Kidney (tissue), 14 donors: Measurements from ENCODE around the gene TMEM35B. TPM values are rescaled to one million over a fixed set of nuclear protein-coding genes. Genes with fewer than 3 reads are reported as not detected.

Experiments used
- DNase-seq, 5 donors: peaks; one replicate each; pipeline ENCODE4 v3.0.0-alpha.2; 2013 to 2020
- FAIRE-seq: peaks from 2 replicates; lab custom pipeline; 2012; peaks lifted over from hg19 to GRCh38; lab: Jason Lieb, UNC
- H3K27ac ChIP-seq, 2 donors: one replicate each; pipeline ENCODE4 v1.7.0; 2013; ENCODE audit warnings: low read depth in 2 of 2, low read length in 2 of 2, inconsistent platforms in 1 of 2
- H3K27me3 ChIP-seq: one replicate; pipeline ENCODE4 v1.7.1; 2013; ENCODE audit warnings: low read length, inconsistent platforms; ENCODE audit not compliant: control insufficient read depth, insufficient read depth
- H3K36me3 ChIP-seq, 3 donors: one replicate each; pipeline versions ENCODE4 v1.7.0 to v1.7.1; 2013; ENCODE audit warnings: low read length in 3 of 3, control low read depth in 1 of 3, inconsistent platforms in 1 of 3; ENCODE audit not compliant: insufficient read depth in 3 of 3, control insufficient read depth in 2 of 3
- H3K4me1 ChIP-seq, 3 donors: one replicate each; pipeline versions ENCODE4 v1.7.0 to v1.7.1; 2013; ENCODE audit warnings: low read length in 3 of 3, inconsistent platforms in 1 of 3, low read depth in 1 of 3; ENCODE audit not compliant: control insufficient read depth in 2 of 3, insufficient read depth in 2 of 3
- H3K4me3 ChIP-seq, 3 donors: one replicate each; pipeline versions ENCODE4 v1.7.0 to v1.8.1; 2013; ENCODE audit warnings: low read length in 3 of 3, control low read depth in 1 of 3, inconsistent platforms in 1 of 3
- H3K9ac ChIP-seq, 3 donors: one replicate each; pipeline versions ENCODE4 v1.7.0 to v1.7.1; 2013; ENCODE audit warnings: low read length in 3 of 3, control low read depth in 1 of 3, inconsistent platforms in 1 of 3
- H3K9me3 ChIP-seq, 3 donors: one replicate each; pipeline versions ENCODE4 v1.7.0 to v1.7.1; 2013; ENCODE audit warnings: low read length in 3 of 3, control low read depth in 1 of 3, inconsistent platforms in 1 of 3; ENCODE audit not compliant: control insufficient read depth in 2 of 3, insufficient read depth in 1 of 3
- CTCF ChIP-seq: IDR thresholded peaks from 3 replicates; pipeline ENCODE4 v1.5.1; 2012; ENCODE audit warnings: mild to moderate bottlenecking, moderate library complexity, borderline replicate concordance; ENCODE audit not compliant: insufficient read depth; ENCODE audit errors: extremely low read depth
- intact Hi-C: fragments of 100-400 bp; cut with DNase I; formaldehyde crosslinking; loops from one replicate; pipeline ENCODE4 v1.11.1; 2022
- polyA plus RNA-seq: library from polyadenylated mRNA; stranded (reverse); fragments of 350-450 nt; fragmentation: Illumina TruSeq; extraction: RNeasy Lipid Tissue Mini Kit (QIAGEN cat#74804); gene quantifications from one replicate; pipeline ENCODE4 v1.2.3, GENCODE V29; 2014; ENCODE audit warnings: low read depth, low replicate concordance; ENCODE audit not compliant: insufficient read depth
- total RNA-seq: library from RNA; stranded (reverse); fragmentation: NEBNext Ultra II Directional; extraction: Animal tissue kit (Norgen Biotek cat#: 25700); gene quantifications from one replicate; pipeline ENCODE4 v1.2.1, GENCODE V29; 2021
- donor health status: control.
- donor health status: control.
- donor health status: control.
- donor health status: control.
- donor health status: control.
- donor health status: DM: yes; HTN: yes; CAD: no.
- donor health status: Normal renal cell carcinoma (clear cell type).

Gene TMEM35B
- total and polyA plus RNA-seq, 2 donors from 2014 or later: 44.2 to 48.3 TPM

DNA sequence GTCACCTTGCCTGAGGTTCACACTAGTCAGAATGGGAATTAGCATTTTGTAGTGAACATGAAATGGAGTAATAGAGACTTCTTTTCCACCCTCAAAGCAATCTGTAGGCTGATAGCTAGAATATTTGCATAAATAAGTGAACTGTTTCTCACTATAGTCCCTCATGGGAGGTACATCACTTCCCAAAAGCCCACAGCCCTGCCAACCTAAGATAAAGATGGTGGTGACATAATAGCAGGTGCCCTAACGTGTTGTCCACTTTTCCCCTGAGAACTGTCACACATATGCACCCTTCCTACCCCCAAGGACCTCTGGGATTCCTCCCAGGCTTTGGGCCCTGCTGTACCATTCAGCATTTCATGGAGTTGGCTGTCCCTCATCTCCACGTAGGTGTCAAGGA is 4.4 kb downstream of the TMEM35B start:
- Histone ChIP-seq H3K9me3 (no peaks in the 10 kb centered on the region), H3K36me3 (peaks cover 0 to 2% (median 0%) of the 10 kb centered on the region in 3 donors), H3K4me1 (peaks cover 0 to 13% (median 4%) of the 10 kb centered on the region in 3 donors), H3K27me3 (no peaks in the 10 kb centered on the region), H3K9ac (no peak overlapping the region), H3K4me3 (no peak overlapping the region), H3K27ac (no peak overlapping the region)
- intact Hi-C loops: no loop called here
- FAIRE-seq (no peak), DNase-seq (no peak)
- TF ChIP-seq CTCF: no peak

- no peak overlapping the region for H3K27ac ChIP-seq
- TF ChIP-seq CTCF: no peak
- intact Hi-C loops: no loop called here
- FAIRE-seq (no peak), DNase-seq (no peak)
- no peaks in the 10 kb centered on the region for H3K27me3 ChIP-seq
- peaks cover 0 to 2% (median 0%) of the 10 kb centered on the region in 3 donors for H3K36me3 ChIP-seq
- no peaks in the 10 kb centered on the region for H3K9me3 ChIP-seq
- no peak overlapping the region for H3K9ac ChIP-seq
- peaks cover 0 to 7% (median under 1%) of the 10 kb centered on the region in 3 donors for H3K4me1 ChIP-seq
- H3K4me3 ChIP-seq: no peak overlapping the region
These were observed 6.2 kb downstream of the TMEM35B start for GRCh38 chr1:34978921-34979320.

DNA sequence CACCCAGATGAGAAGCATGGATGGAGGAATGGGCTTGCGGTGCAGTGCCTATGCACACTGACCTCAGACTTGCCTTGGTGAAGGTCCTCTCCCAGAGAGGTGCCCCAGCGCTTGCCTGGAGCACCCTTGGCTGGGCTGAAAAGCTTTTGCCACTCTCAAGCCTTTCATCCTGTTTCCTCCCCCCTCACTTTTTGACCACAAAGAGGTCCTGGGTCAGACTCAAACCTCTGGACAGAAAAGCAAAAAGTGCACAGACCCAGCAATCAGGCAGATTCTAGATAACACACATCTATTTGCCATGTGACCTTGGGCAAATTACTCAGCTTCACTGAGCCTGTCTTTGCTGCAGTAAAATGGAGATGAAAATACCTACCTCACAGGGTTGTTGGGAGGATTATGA is 7.3 kb downstream of the TMEM35B start:
- no peak for DNase-seq
- intact Hi-C loops: no loop called here
- Histone ChIP-seq H3K4me3 (no peak overlapping the region), H3K27me3 (no peaks in the 10 kb centered on the region), H3K9me3 (no peaks in the 10 kb centered on the region), H3K4me1 (peaks cover 0 to 2% (median 0%) of the 10 kb centered on the region in 3 donors), H3K36me3 (peaks cover 0 to 2% (median 0%) of the 10 kb centered on the region in 3 donors), H3K9ac (no peak overlapping the region), H3K27ac (no peak overlapping the region)
- no peak for TF ChIP-seq CTCF
- FAIRE-seq: no peak

GRCh38 chr1:34977210-34977471 is 8.0 kb downstream of the TMEM35B start:
- no peak overlapping the region for H3K9ac ChIP-seq
- TF ChIP-seq CTCF: no peak
- intact Hi-C loops: no loop called here
- H3K27ac ChIP-seq: no peak overlapping the region
- H3K9me3 ChIP-seq: no peaks in the 10 kb centered on the region
- peaks cover 0 to 2% (median 0%) of the 10 kb centered on the region in 3 donors for H3K36me3 ChIP-seq
- FAIRE-seq (no peak), DNase-seq (peak in 1 of 5 donors; percentile 73)
- H3K27me3 ChIP-seq: no peaks in the 10 kb centered on the region
- H3K4me1 ChIP-seq: peaks cover 0 to 2% (median 0%) of the 10 kb centered on the region in 3 donors
- no peak overlapping the region for H3K4me3 ChIP-seq
